ENCODE results near the gene TMEM183A. TPM values are rescaled to one million over a fixed set of nuclear protein-coding genes. Genes with fewer than 3 reads are reported as not detected.

TMEM183A gene
- total and polyA plus RNA-seq, 9 of the 15 experiments (the other 6 are each of a cell fraction or from before 2014, with no cell fraction given) = 23.4 to 190 (median 124) TPM

DNA sequence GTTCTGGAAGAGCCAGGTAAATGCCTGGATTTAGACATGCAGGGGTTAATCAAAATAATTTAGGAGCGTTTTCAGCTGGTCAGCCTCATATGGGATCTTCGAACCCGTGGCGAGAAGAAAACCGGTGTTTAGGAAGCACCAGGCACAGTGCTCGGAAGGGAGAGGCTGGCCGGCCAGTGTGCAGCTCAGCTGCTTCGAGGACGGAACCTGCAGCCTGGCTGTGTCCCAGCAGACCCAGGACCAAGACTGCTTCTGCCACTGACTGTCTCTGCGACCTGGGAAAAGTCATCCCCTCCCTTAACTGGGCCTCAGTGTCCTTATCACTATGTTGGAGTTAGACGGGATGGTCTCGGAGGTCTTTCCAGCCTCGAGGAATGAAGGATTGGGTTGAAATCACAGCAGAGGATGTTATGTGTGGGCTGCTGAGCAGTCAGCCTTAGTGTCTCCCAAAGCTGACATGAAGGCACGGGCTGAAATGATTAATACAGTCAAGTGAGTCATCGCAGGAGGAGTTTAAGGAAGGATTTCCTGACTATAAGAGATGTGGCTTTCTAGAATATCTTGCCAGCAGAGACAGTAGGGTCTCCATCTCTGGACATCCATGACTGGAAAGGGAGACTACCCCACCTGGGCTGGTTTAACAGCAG lies 39.9 kb downstream of the TMEM183A start (continued):
- TF ChIP-seq, protein P1, sequence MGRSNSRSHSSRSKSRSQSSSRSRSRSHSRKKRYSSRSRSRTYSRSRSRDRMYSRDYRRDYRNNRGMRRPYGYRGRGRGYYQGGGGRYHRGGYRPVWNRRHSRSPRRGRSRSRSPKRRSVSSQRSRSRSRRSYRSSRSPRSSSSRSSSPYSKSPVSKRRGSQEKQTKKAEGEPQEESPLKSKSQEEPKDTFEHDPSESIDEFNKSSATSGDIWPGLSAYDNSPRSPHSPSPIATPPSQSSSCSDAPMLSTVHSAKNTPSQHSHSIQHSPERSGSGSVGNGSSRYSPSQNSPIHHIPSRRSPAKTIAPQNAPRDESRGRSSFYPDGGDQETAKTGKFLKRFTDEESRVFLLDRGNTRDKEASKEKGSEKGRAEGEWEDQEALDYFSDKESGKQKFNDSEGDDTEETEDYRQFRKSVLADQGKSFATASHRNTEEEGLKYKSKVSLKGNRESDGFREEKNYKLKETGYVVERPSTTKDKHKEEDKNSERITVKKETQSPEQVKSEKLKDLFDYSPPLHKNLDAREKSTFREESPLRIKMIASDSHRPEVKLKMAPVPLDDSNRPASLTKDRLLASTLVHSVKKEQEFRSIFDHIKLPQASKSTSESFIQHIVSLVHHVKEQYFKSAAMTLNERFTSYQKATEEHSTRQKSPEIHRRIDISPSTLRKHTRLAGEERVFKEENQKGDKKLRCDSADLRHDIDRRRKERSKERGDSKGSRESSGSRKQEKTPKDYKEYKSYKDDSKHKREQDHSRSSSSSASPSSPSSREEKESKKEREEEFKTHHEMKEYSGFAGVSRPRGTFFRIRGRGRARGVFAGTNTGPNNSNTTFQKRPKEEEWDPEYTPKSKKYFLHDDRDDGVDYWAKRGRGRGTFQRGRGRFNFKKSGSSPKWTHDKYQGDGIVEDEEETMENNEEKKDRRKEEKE (IDR thresholded peaks at IDR 0.05; ENCODE audit: borderline replicate concordance in 1 of 2, control insufficient read depth in 1 of 2, low read depth in 2 of 2, low read length in 1 of 2) = no peak
- no peak for TF ChIP-seq MCM5 (IDR thresholded peaks at IDR 0.05; ENCODE audit: low read depth)
- TF ChIP-seq KDM1A (IDR thresholded peaks at IDR 0.05) = peak; percentile 84
- no peak for TF ChIP-seq SMARCA5 (IDR thresholded peaks at IDR 0.05)
- TF ChIP-seq HCFC1 (IDR thresholded peaks at IDR 0.05; ENCODE audit: low read depth, low read length) = no peak
- TF ChIP-seq ZSCAN29 (IDR thresholded peaks at IDR 0.05) = no peak
- peak; percentile 94 for TF ChIP-seq MEIS2 (IDR thresholded peaks at IDR 0.05; ENCODE audit: partially characterized antibody)
- TF ChIP-seq, protein P2, sequence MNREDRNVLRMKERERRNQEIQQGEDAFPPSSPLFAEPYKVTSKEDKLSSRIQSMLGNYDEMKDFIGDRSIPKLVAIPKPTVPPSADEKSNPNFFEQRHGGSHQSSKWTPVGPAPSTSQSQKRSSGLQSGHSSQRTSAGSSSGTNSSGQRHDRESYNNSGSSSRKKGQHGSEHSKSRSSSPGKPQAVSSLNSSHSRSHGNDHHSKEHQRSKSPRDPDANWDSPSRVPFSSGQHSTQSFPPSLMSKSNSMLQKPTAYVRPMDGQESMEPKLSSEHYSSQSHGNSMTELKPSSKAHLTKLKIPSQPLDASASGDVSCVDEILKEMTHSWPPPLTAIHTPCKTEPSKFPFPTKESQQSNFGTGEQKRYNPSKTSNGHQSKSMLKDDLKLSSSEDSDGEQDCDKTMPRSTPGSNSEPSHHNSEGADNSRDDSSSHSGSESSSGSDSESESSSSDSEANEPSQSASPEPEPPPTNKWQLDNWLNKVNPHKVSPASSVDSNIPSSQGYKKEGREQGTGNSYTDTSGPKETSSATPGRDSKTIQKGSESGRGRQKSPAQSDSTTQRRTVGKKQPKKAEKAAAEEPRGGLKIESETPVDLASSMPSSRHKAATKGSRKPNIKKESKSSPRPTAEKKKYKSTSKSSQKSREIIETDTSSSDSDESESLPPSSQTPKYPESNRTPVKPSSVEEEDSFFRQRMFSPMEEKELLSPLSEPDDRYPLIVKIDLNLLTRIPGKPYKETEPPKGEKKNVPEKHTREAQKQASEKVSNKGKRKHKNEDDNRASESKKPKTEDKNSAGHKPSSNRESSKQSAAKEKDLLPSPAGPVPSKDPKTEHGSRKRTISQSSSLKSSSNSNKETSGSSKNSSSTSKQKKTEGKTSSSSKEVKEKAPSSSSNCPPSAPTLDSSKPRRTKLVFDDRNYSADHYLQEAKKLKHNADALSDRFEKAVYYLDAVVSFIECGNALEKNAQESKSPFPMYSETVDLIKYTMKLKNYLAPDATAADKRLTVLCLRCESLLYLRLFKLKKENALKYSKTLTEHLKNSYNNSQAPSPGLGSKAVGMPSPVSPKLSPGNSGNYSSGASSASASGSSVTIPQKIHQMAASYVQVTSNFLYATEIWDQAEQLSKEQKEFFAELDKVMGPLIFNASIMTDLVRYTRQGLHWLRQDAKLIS (CRISPR knock-in tag; IDR thresholded peaks at IDR 0.05) = no peak
- no peak for TF ChIP-seq ZNF134 (CRISPR knock-in tag; conservative IDR thresholded peaks at IDR 0.05)
- no peak for TF ChIP-seq ELF2 (CRISPR knock-in tag; IDR thresholded peaks at IDR 0.05)
- TF ChIP-seq FOXA3 (CRISPR knock-in tag; conservative IDR thresholded peaks at IDR 0.05 in 1 of 2, IDR thresholded peaks at IDR 0.05 in 1 of 2) = no peak
- TF ChIP-seq NUFIP1 (IDR thresholded peaks at IDR 0.05; ENCODE audit: partially characterized antibody) = no peak
- no peak for TF ChIP-seq HDAC3 (IDR thresholded peaks at IDR 0.05; ENCODE audit: borderline replicate concordance, partially characterized antibody)
- no peak for TF ChIP-seq CREB1 (IDR thresholded peaks at IDR 0.05)
- TF ChIP-seq CREB1 (CRISPR knock-in tag; IDR thresholded peaks at IDR 0.05) = no peak
- TF ChIP-seq, protein P3, sequence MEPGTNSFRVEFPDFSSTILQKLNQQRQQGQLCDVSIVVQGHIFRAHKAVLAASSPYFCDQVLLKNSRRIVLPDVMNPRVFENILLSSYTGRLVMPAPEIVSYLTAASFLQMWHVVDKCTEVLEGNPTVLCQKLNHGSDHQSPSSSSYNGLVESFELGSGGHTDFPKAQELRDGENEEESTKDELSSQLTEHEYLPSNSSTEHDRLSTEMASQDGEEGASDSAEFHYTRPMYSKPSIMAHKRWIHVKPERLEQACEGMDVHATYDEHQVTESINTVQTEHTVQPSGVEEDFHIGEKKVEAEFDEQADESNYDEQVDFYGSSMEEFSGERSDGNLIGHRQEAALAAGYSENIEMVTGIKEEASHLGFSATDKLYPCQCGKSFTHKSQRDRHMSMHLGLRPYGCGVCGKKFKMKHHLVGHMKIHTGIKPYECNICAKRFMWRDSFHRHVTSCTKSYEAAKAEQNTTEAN (CRISPR knock-in tag; IDR thresholded peaks at IDR 0.05) = no peak
- TF ChIP-seq ZNF778 (CRISPR knock-in tag; IDR thresholded peaks at IDR 0.05) = no peak
- no peak for TF ChIP-seq PHF21A (IDR thresholded peaks at IDR 0.05; ENCODE audit: borderline replicate concordance, low read depth)
- no peak for TF ChIP-seq TFAM (CRISPR knock-in tag; conservative IDR thresholded peaks at IDR 0.05)
- no peak for TF ChIP-seq ZNF584 (CRISPR knock-in tag; IDR thresholded peaks at IDR 0.05; ENCODE audit: low read depth)
- TF ChIP-seq ZNF143 (CRISPR knock-in tag; IDR thresholded peaks at IDR 0.05) = no peak
- no peak for TF ChIP-seq PHF8 (IDR thresholded peaks at IDR 0.05; ENCODE audit: borderline replicate concordance, low read length)
- TF ChIP-seq ZNF583 (CRISPR knock-in tag; IDR thresholded peaks at IDR 0.05) = no peak
